ENCODE data around the gene CTNNA2.
A peak's percentile ranks its signal among the peaks of the same experiment; 100 is the strongest.

CTNNA2 gene

DNA sequence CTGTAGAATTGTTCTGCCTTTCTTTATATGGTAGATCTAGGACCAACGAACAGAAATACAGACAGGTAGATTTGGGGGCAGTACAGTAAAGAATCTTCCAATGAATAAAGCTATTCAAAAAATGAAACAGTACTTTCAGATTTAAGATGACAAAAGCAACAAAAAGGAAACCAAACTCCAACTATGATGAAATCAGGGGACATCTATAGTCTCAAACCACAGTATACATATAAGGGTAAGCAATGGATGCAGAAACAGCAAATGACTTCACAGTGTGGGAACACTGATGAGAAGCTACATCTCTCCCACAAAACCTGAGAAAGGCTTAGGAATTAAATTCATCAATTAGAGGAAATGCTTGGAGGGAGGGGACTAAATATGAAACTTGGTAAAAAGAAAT lies 202.5 kb downstream of the CTNNA2 start:
- DNase-seq, result no peak

DNA sequence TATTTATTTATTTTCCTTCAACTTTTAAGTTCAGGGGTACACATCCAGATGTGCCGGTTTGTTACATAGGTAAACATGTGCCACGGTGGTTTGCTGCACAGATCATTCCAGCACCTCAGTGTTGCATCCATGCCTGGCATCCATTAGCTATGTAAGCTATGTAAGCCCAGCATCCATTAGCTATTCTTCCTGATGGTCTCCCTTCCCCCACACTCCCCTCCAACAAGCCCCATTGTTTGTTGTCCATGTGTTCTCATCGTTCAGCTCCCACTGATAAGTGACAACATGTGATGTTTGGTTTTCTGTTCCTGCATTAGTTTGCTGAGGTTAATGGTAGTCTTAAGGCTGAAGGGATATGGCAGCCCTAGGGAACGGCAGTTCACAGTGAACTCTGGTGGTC lies 203.4 kb downstream of the CTNNA2 start:
- DNase-seq, result no peak

DNA sequence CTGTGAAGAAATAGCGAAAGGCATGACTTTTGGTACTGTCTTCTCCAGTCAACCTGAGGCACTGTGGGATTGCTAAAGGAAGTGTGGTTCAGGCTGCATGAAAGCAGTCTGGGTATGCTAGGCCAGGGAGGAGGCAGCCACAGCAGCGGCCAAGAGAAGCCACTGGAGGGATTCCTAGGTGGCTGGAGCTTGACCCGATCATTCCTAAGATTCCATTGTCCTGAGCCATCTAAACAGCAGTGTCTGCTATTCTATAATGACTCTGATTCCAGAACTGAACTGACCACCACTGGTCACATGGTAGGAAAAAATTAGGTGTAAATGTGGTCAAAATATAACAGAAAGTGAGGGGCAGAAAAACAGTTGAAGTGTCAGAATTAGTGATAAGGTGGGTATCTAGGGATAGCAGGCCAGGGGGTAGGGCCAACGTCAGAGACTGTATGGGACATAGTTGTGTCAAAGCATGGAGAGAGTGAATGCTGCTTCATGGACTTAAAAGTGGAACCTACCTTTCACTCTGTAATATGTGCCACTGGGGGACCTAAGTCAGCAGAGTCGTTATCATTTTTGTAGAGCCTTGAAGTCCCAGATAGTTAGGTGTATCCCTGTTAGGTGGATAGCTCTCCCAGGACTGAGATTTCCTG lies 204.6 kb downstream of the CTNNA2 start:
- peak; percentile 6 for DNase-seq

DNA sequence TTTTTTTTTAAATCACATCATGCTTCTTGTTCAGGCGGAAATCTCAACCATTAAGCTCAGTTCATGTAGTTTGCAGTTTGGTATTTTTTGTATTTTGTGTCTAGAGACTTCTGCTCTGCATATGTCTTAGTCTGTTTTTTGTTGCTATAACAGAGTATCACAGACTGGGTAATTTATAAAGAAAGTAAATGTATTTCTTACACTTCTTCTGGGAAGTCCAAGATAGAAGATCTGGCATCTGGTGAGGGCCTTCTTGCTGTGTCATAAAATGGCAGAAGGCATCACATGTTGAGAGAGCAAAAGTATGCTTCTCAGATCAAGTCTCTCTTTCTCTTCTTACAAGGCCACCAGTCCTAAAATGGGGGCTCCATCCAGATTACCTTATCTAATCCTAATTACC lies 208.2 kb downstream of the CTNNA2 start:
- DNase-seq, result no peak

DNA sequence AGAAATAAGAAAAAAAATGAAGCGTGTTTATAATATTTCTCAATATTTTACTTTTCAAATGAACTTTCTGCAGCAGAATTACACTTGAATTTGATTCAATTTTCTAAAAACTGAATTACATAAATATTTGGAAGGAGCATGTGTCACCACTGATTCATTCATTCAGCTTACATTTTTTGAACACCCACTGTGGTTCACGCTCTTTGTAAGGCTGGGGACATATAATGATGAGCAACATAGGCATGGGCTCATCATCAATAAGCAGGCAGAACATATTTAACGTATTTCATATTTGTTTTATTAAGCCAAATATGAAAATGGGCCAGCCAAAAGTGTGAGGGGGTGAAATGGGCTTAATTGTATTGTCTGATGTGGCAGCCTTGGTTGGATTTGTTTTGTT lies 209.1 kb downstream of the CTNNA2 start:
- DNase-seq, result no peak

DNA sequence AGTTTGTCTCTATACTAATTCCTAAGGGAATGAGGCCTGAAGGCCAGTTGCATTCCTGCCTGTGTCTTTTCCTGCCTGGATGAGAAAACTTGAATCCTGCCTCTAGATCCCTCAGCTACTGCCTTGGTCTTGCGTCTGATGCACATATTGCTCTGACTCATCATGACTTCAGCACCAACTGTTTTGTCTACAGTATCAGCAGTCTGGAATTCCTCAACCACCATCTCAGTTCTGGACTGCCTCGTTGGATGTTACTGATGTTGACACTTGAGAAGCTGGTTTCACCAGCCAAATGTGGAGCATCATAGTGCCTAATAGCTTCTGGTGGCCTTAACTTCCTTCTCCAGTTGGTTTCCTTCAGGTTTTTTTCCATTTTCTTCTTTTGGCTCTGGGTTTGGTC lies 211.0 kb downstream of the CTNNA2 start:
- DNase-seq, result peak; percentile 7

DNA sequence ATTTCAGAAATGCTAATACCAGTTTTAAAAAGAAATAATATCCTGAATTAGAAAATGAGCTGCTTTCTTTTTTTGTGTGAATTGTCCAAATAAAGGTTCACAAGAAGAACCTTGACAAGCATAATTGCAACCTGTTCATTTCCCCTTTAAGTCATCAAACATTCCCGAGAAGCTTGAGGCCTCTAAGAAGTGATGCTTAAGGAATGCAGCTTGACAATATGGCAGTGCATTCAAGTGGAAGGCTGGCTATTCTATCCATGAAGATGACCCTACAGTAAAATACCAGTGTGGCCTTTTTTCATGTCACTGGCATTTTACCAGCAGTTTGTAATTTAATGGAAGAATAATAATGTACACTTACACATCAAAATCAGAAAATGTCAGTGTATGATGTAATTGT lies 216.7 kb downstream of the CTNNA2 start:
- DNase-seq, result no peak

DNA sequence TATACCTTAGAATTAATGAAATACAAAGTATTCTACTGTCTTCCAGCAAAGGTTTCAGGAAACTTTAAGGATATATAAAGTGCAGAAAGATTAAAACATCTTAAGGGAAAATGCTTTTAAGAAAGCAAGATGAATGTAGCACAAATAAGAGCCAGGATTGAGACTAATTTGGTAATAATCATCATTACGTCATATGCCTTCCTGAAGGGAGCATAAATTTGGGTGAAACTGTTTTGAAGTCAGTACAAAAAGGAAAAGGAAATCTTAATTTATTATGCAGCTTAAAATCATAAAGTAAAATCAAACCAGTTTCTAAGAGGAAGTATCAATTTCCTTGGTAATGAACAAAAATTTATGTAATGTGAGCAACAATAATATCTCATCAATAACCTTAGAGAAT lies 221.7 kb downstream of the CTNNA2 start:
- no peak for DNase-seq

DNA sequence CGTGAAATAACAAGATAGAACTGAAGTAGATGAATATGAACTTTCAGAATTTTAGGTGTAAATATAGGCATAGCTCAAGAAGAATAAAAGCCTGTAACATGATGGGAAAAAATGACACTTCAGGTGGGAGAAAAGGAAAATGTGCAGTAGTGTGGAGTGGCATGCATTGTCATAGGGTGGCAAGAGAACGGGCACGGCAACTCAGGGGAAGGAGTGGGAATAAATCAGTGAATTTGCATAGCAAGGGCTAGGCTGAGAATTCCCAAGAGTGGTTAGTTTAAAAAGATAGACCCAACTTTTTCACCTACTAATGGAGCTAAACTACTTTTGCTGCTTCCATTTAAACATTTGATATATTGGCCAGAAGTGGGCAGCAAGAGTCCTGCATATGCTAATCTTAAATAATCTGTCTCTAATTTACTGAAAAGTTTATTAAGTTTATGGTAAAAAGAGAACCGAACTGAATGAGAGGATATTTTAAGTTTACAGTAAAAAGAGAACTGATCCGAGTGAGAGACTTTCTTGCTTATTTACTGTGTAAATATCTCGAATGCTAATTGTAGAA lies 228.1 kb downstream of the CTNNA2 start:
- no peak for DNase-seq

DNA sequence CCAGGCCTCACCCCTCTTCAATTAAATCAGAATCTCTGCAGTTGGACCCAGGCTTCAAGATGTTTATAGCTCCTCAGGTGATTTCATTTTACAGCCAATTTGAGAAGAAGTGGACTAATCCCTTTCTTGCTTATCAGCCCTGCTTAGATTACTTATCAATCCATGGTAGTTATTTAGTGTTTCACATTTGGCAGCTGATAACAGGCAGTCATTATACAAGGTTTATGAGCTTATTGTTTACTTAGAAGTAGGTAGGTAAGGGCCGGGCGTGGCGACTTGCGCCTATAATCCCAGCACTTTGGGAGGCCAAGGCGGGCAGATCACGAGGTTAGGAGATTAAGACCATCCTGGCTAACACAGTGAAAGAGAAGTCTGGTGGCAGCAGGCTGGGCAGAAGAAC lies 237.5 kb downstream of the CTNNA2 start:
- DNase-seq, result no peak

DNA sequence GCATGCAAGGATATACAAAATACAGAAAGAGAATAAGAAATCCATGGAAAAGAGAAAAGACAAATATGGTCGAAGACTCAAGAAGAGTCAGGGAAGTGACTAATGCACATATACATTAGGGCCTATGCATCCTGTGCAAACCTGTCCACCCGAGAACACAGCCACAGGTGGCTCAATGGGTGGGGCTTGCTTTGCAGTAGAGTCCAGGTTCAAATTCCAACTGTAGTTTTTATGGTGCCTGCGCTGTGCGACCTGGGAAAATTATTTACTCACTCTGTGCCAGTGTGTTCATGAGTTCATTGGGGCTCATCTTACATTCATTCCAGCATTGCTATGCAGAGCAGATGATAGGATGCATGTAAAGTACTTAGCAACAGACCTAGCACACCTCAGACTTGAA lies 244.7 kb downstream of the CTNNA2 start:
- no peak for DNase-seq

DNA sequence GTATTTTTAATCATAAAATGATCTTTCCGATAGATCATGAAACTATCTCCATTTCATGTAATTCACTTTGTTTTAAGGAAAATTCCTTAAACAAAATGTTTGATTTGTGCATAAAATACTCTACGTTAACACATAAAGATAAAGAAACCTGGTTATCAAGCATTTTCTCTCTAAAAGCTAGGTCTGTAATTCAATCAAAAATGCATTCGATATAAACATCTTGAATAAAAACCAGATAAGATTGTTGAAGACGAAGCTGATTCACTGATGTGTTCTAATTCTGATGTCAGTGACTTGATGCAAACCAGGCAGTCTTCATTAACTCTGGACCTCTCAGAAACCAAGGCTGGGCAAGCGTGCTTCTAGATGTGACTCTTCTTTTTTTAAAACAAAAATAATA lies 245.2 kb downstream of the CTNNA2 start:
- no peak for DNase-seq

DNA sequence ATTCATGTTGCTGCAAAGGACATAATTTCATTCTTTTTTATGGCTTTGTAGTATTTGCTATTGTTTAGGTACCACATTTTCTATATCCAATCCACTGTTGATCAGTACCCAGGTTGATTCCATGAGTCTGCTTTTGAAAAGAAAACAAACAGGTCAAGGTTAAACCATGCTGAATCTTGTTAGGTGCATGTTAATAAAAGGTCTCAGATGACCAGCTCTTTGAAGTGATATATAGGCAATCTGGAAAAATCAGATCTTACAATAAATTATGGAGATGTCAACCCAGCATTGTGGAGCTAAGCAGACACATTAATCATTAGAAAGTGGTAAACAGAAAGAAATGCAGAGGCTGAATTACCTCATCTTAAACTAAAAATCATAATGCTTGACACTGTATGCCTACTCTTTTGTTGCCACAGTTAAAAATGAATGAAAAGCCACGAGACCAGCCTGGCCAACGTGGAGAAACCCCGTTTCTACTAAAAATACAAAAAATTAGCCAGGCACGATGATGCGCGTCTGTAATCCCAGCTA lies 246.0 kb downstream of the CTNNA2 start:
- no peak for DNase-seq

DNA sequence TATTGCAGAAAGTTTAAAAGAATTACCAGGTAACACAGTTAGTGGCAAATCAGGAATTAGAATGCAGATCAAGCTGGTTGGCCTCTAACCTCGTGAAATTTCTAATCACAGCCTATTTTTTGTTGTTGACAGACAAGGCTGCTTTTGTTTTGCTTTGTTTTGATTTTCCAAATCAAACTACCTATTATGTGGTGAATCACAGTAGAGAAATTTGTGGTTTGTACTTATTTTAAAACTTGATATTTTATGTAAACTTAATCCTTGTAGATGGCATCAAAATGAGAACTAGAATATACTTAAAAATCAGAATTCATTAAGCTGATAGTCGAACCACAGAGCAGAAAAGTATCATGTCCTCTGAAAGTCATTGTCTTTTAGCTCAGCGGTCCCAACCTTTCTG lies 258.1 kb downstream of the CTNNA2 start:
- no peak for DNase-seq

DNA sequence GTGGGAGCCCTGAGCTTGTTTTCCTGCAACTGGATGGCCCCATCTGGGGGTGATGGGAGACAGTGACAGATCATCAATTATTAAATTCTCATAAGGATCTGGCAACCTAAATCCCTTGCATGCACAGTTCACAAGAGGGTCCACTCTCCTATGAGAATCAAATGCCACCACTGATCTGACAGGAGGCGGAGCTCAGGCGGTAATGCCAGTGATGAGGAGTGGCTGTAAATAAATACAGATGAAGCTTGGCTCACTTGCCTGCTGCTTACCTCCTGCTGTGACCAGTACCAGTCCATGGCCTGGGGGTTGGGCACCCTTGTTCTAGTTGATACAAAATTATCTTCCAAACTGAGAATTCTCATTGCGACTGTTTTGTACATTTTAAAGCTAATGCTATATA lies 258.6 kb downstream of the CTNNA2 start:
- no peak for DNase-seq

DNA sequence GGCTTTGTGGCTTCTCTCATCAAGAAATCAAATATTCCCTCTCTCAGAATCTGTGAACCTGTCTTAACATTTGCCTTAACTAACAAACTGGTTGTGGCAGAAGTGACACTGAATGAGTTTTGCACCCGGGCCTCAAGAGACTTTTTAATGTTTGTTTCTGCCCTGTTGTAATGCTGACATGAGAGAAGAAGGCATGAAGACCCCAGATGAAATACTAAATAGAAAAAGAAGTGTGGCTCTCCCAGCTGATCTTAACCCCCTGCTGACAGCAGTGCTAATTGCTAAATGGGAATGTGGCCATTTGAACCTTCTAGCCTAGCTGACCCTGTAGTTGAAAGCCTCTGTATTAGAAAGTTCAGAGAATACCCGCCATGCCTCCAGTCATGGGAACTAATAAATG lies 261.2 kb downstream of the CTNNA2 start:
- no peak for DNase-seq

DNA sequence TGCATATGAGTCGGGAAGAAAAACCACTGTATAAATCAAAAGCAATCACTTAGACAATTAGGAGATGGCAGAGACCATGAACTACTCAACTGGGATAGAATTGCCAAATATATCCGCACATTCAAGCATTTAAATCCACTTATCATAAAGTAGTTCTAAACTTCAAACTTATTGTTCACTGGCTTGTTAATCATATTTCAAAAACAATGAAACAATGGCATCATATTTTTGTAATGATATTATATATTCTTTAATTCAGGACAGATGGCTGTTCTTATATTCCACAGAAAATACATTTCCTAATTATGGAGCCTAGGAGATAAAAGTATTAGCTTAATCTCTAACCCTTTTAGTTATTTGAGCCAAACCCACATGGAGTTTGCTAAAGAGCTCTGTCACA lies 263.6 kb downstream of the CTNNA2 start:
- DNase-seq, result no peak

DNA sequence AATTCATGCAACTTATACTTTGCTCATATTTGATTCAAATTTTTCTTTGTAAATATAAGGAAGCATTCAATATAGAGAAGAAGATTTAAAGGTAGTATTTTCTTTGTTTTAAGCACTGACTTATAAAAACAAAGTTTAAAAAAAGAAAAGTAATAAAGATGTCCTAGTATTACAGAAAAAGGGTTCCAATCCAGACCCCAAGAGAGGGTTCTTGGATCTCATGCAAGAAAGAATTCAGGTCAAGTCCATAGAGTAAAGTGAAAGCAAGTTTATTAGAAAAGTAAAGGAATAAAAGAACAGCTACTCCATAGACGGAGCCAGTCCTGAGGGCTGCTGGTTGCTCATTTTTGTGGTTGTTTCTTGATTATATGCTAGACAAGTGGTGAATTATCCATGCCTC lies 267.9 kb downstream of the CTNNA2 start:
- no peak for DNase-seq

DNA sequence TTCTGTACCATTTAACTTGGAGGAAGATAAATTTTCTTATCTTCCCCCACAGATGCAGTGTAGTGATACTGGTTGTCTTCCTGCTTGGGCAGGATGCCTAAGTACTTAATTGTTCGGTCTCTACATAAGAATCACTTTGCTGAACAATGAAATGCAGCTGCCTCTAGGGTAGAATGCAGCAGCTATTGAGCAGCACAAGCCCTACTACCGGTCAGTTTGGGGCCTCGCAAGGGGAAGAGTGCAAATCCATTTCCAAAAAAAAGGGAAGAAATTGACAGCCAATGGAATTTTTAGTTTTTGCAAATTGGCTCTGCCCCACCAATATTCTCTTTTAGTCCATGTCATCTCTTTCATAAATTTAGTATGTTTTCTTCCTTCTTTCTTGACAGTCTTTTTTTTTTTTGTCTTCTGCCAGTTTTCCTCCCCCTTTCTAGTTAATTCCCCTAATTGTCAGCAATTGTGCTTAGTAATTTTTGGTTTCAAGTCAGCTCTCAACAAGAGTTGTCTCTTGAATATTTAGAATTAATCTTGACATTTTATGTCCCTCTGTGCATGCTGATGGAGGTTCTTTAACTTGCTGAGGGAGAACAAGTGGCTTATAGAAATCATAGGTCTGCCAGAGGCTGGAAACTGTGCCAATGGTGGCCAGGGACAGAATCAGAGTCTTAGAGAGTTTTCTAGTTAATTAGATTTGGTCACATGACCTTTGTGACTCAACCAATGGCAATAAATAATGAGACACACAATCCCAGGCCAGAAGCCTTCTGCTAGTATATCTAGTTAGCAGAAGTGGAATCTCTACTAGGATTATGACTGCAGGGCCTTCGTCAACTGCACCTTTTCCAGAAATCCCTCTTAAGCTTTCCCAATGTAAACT lies 270.0 kb downstream of the CTNNA2 start:
- DNase-seq, result no peak

DNA sequence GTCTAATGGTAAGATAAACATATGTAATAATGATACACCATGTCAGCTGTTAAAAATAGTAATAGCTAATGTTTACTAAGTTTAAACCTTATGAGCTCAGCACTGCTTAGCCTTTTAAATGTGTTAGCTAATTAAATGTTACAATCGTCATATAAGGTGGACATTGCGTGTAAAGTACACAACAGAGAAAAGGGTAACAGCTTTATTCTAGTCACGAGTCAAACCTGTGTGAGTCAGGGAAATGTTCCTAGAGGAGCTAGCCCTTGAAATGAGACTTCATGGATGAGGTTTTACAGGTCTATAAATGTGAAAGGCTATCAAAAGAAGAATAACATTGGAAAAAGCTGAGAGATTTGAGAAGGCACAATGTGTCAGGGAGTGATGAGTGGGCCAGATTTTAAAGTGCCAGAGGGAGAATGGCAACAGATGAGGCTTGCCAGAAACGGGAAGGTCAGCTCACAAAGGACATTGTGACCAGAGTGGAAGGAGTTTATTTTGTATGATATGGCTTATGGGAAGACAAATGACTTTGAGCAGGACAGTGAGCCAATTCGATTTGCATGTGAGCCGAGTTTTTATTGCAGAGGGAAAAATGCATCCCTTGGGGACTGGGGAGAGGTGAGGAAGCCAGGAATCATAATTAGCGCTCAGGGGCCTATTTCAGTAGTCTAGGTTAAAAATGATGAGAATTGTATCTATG lies 276.3 kb downstream of the CTNNA2 start:
- no peak for DNase-seq

DNA sequence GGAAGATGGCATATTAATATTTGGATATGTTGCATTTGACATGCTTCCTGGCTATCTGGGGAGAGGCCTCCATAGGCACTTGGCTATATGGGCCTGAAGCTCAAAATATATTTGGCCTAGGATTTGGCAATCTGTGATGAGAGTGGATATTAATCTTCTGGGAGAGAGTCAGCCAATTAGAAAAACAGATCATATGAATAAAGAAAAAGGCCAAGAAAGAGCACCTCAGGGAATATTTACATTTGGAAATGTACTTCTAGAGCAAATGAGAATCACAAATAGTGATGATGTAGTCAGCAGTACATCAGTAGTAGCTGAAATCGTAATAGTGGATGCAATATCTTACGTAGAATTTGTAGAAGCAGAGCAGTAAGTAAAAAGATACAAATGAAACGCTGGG lies 277.0 kb downstream of the CTNNA2 start:
- no peak for DNase-seq

DNA sequence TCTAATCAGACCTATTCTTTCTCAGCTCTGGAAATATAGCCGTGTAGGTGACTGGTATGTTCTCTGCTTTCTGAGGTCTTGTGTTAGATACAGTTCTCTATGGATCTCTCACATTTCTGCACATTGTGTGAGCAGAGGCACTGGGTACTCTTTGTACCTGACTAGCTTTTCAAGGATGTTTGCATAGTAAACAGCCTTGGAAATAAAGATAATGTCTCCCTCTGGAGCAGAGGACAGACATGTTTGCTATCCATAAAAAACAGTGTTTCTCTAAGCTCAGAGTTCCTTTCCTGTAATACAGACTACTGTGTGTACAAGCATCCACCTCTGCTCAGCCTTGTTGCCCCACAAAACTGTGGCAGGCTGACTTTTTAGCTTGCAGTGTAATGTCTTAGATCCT lies 279.2 kb downstream of the CTNNA2 start:
- DNase-seq, result no peak

DNA sequence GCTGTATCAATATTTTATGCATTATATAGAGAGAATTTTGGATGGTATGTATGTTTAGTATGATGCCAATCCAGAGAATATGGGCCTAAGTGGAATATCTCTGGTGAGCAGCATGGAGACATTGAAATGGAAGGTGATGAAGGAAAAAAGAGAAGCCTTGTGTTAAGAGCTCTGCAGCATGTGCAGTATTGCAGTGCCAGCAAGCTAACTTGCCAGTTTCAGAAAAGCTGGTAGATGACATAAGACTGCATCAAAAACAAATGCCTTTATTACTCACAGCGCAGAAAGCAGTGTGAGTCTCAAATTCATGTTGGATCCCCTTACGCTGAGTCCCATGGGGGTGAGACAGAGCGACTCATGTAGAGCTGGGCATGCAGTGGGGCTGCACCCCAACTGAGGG lies 280.2 kb downstream of the CTNNA2 start:
- no peak for DNase-seq

Measured in GOT3 (cell line).